H1 (cell line): ENCODE measurements around the gene TWF2. TPM values are rescaled to one million over a fixed set of nuclear protein-coding genes. Genes with fewer than 3 reads are reported as not detected.
A peak's percentile ranks its signal among the peaks of the same experiment; 100 is the strongest.

ENCODE experiments used
- CTCF ChIA-PET: fragments of 300-600 bp; sonication (Branson Sonifier 250); formaldehyde crosslinking; loops from one replicate; lab custom pipeline; 2021; ENCODE audit not compliant: partially characterized antibody; lab: Charles Lee
- POLR2A ChIA-PET: fragments of 300-600 bp; sonication (Branson Sonifier 250); formaldehyde crosslinking; loops from one replicate; lab custom pipeline; 2021; ENCODE audit warnings: inconsistent platforms; ENCODE audit not compliant: partially characterized antibody; lab: Charles Lee
- DNase-seq, 2 experiments: peaks; one replicate each; pipeline versions ENCODE4 v3.0.0 to v3.0.0-alpha.2; 2010 to 2022; ENCODE audit warnings: low spot score in 2 of 2, low read depth in 1 of 2, mixed read lengths in 1 of 2
- FAIRE-seq: peaks from 2 replicates; lab custom pipeline; 2011; peaks lifted over from hg19 to GRCh38; lab: Jason Lieb, UNC
- H2AFZ ChIP-seq: 2 replicates; pipeline ENCODE4 v1.8.1; 2012; ENCODE audit warnings: low read length, inconsistent platforms
- H2AK5ac ChIP-seq: 2 replicates; pipeline ENCODE4 v1.6.1; 2013; ENCODE audit warnings: low read depth, low read length
- H2BK120ac ChIP-seq: replicated peaks from 2 replicates; pipeline ENCODE3; 2013; ENCODE audit warnings: low read depth, low read length, inconsistent platforms
- H2BK12ac ChIP-seq: 2 replicates; pipeline ENCODE4 v1.6.1; 2013; ENCODE audit warnings: low read depth, low read length
- H2BK15ac ChIP-seq: 2 replicates; pipeline ENCODE4 v1.6.1; 2013; ENCODE audit warnings: low read length
- H2BK20ac ChIP-seq: 2 replicates; pipeline ENCODE4 v1.6.1; 2013; ENCODE audit warnings: low read length
- H2BK5ac ChIP-seq: 2 replicates; pipeline ENCODE4 v1.6.1; 2013; ENCODE audit warnings: low read depth, low read length
- H3K14ac ChIP-seq: 2 replicates; pipeline ENCODE4 v1.6.1; 2013; ENCODE audit warnings: inconsistent platforms; ENCODE audit not compliant: insufficient read length
- H3K18ac ChIP-seq: 2 replicates; pipeline ENCODE4 v1.6.1; 2013; ENCODE audit warnings: low read length; ENCODE audit errors: extremely low read depth
- H3K23ac ChIP-seq: 2 replicates; pipeline ENCODE4 v1.6.1; 2013; ENCODE audit warnings: inconsistent platforms; ENCODE audit not compliant: insufficient read length
- H3K23me2 ChIP-seq: 2 replicates; pipeline ENCODE4 v1.6.1; 2013; ENCODE audit warnings: low read depth, low read length
- H3K27ac ChIP-seq: 2 replicates; pipeline ENCODE4 v1.6.1; 2011; ENCODE audit warnings: low read depth, low read length, inconsistent platforms
- H3K27me3 ChIP-seq, 4 experiments: replicated peaks in 1 of 4; 1 replicate in 1 of 4; 2 replicates in 3 of 4; pipeline versions ENCODE4 v1.6.1 to v1.8.1; 2011 to 2013; ENCODE audit warnings: low read length in 3 of 4, mild to moderate bottlenecking in 3 of 4, inconsistent platforms in 2 of 4, mixed read lengths in 2 of 4, moderate library complexity in 1 of 4; ENCODE audit not compliant: control insufficient read depth in 3 of 4, insufficient read depth in 3 of 4; ENCODE audit errors: extremely low read depth in 1 of 4
- H3K36me3 ChIP-seq, 4 experiments: 2 replicates each; pipeline versions ENCODE4 v1.6.1 to v1.8.1; 2011 to 2013; ENCODE audit warnings: mild to moderate bottlenecking in 4 of 4, low read length in 3 of 4, moderate library complexity in 2 of 4, control low read depth in 1 of 4, inconsistent platforms in 1 of 4; ENCODE audit not compliant: insufficient read depth in 4 of 4, control insufficient read depth in 2 of 4
- H3K4ac ChIP-seq: replicated peaks from 2 replicates; pipeline ENCODE3; 2013; ENCODE audit warnings: low read length, low read depth, mixed read lengths, inconsistent platforms; ENCODE audit not compliant: insufficient read length
- H3K4me1 ChIP-seq, 4 experiments: replicated peaks in 1 of 4; 1 replicate in 1 of 4; 2 replicates in 3 of 4; pipeline versions ENCODE4 v1.6.1 to v1.8.1; 2011 to 2013; ENCODE audit warnings: low read length in 3 of 4, inconsistent platforms in 2 of 4, mixed read lengths in 1 of 4; ENCODE audit not compliant: insufficient read depth in 4 of 4, control insufficient read depth in 3 of 4
- H3K4me2 ChIP-seq, 2 experiments: 2 replicates each; pipeline versions ENCODE4 v1.6.1 to v1.8.1; 2011 to 2013; ENCODE audit warnings: low read depth in 2 of 2, low read length in 2 of 2, control low read depth in 1 of 2, inconsistent platforms in 1 of 2, mild to moderate bottlenecking in 1 of 2; ENCODE audit not compliant: insufficient read depth in 1 of 2
- H3K4me3 ChIP-seq, 4 experiments: fragments of 200-600, 300-600 bp in 1 of 4; sonication (generic), shearing (Covaris generic), sonication (Bioruptor Twin) in 1 of 4; 2 replicates each; pipeline versions ENCODE4 v1.5.1 to v1.8.1; 2011 to 2016; ENCODE audit warnings: low read length in 4 of 4, low read depth in 3 of 4, control low read depth in 2 of 4, inconsistent platforms in 2 of 4, mild to moderate bottlenecking in 2 of 4, mixed read lengths in 1 of 4, moderate library complexity in 1 of 4; ENCODE audit not compliant: insufficient read depth in 2 of 4; ENCODE audit errors: extremely low read depth in 1 of 4
- H3K56ac ChIP-seq: replicated peaks from 2 replicates; pipeline ENCODE3; 2013; ENCODE audit warnings: low read depth, mild to moderate bottlenecking, mixed read lengths, low read length, inconsistent platforms; ENCODE audit not compliant: insufficient read length
- H3K79me1 ChIP-seq: 2 replicates; pipeline ENCODE4 v1.6.1; 2013; ENCODE audit warnings: low read depth, low read length, control low read depth
- H3K79me2 ChIP-seq, 2 experiments: 2 replicates each; pipeline versions ENCODE4 v1.6.1 to v1.8.1; 2012 to 2013; ENCODE audit warnings: low read length in 2 of 2, mild to moderate bottlenecking in 2 of 2, inconsistent platforms in 1 of 2; ENCODE audit not compliant: insufficient read depth in 2 of 2, control insufficient read depth in 1 of 2
- H3K9ac ChIP-seq, 4 experiments: replicated peaks in 1 of 4; 1 replicate in 1 of 4; 2 replicates in 3 of 4; pipeline versions ENCODE4 v1.6.1 to v1.8.1; 2011 to 2013; ENCODE audit warnings: low read depth in 3 of 4, low read length in 3 of 4, control low read depth in 2 of 4, mild to moderate bottlenecking in 2 of 4, moderate library complexity in 2 of 4, inconsistent platforms in 1 of 4; ENCODE audit errors: extremely low read depth in 1 of 4
- H3K9me3 ChIP-seq, 2 experiments: 2 replicates each; pipeline versions ENCODE4 v1.6.1 to v1.8.1; 2012 to 2013; ENCODE audit warnings: mild to moderate bottlenecking in 2 of 2, moderate library complexity in 2 of 2, control low read depth in 1 of 2, inconsistent platforms in 1 of 2, low read depth in 1 of 2, low read length in 1 of 2, mixed read lengths in 1 of 2; ENCODE audit not compliant: insufficient read depth in 2 of 2
- H4K20me1 ChIP-seq, 2 experiments: replicated peaks in 1 of 2; 2 replicates each; pipeline versions ENCODE3 to v1.8.1; 2011 to 2013; ENCODE audit warnings: inconsistent platforms in 2 of 2, low read length in 2 of 2, mild to moderate bottlenecking in 1 of 2; ENCODE audit not compliant: insufficient read depth in 2 of 2, control insufficient read depth in 1 of 2
- H4K5ac ChIP-seq: 2 replicates; pipeline ENCODE4 v1.6.1; 2013; ENCODE audit warnings: low read length, low read depth, mixed read lengths, inconsistent platforms; ENCODE audit not compliant: insufficient read length
- H4K8ac ChIP-seq: 2 replicates; pipeline ENCODE4 v1.8.0; 2013; ENCODE audit warnings: mild to moderate bottlenecking, moderate library complexity, low read length, inconsistent platforms; ENCODE audit not compliant: insufficient read depth; ENCODE audit errors: extremely low read depth
- H4K91ac ChIP-seq: replicated peaks from 2 replicates; pipeline ENCODE3; 2013; ENCODE audit warnings: low read length, mixed read lengths, inconsistent platforms; ENCODE audit not compliant: insufficient read length
- CTCF ChIP-seq, 3 experiments: IDR thresholded peaks; 1 replicate in 2 of 3; 2 replicates in 1 of 3; pipeline versions ENCODE4 v1.5.1 to v1.6.1; 2011; ENCODE audit warnings: low read length in 3 of 3, mild to moderate bottlenecking in 3 of 3, inconsistent platforms in 2 of 3, low read depth in 1 of 3, moderate library complexity in 1 of 3; ENCODE audit not compliant: insufficient read depth in 1 of 3; ENCODE audit errors: control extremely low read depth in 1 of 3
- PHF8 ChIP-seq: fragments of 200-600 bp; sonication (generic); conservative IDR thresholded peaks from 2 replicates; pipeline ENCODE4 v1.7.1; 2012; ENCODE audit warnings: low read depth, mild to moderate bottlenecking, inconsistent platforms, low read length, moderate library complexity
- WGBS, 2 experiments: shearing (Covaris generic) in 1 of 2; methylation state at CpG; one replicate each; pipeline versions ENCODE4 v1.1.6 to v1.1.7; 2013 to 2015; ENCODE audit warnings: low lambda C conversion rate in 2 of 2, mixed read lengths in 2 of 2, inconsistent platforms in 1 of 2, low coverage in 1 of 2, missing lambda C conversion rate in 1 of 2; ENCODE audit not compliant: insufficient replicate concordance in 2 of 2, insufficient coverage in 1 of 2, insufficient read length in 1 of 2; ENCODE audit errors: extremely low coverage in 1 of 2, missing lambda C conversion rate in 1 of 2; 5-methylcytosine and 5-hydroxymethylcytosine counted together
- polyA plus RNA-seq, 7 experiments: library from polyadenylated mRNA; depleted of rRNA in 3 of 7; stranded (reverse) in 5 of 7; unstranded in 2 of 7; fragments of >200 nt in 5 of 7; fragments of 200-250 nt in 2 of 7; gene quantifications; 1 replicate in 5 of 7; 2 replicates in 1 of 7; 4 replicates in 1 of 7; pipeline versions ENCODE4 v1.2.1 to v1.2.3, GENCODE V29; 2011 to 2013; ENCODE audit warnings: missing spikeins in 2 of 7, mixed read lengths in 2 of 7
- total RNA-seq: library from RNA; stranded (reverse); fragmentation: NEBNext Ultra II Directional; extraction: Animal tissue kit (Norgen Biotek cat#: 25700); gene quantifications from 2 replicates; pipeline ENCODE4 v1.2.1, GENCODE V29; 2021

Gene TWF2
- total and polyA plus RNA-seq, 2 of the 8 experiments (the other 6 are each of a cell fraction or from before 2014, with no cell fraction given): 65.2 to 90.4 TPM

- H3K9ac ChIP-seq: no peak overlapping the region
- H3K27me3 ChIP-seq: no peaks in the 10 kb centered on the region
- H2AK5ac ChIP-seq: no peak overlapping the region
- H3K18ac ChIP-seq: no peak overlapping the region
- no peaks in the 10 kb centered on the region for H3K23me2 ChIP-seq
- FAIRE-seq (no peak), DNase-seq (no peak)
- H4K8ac ChIP-seq: no peak overlapping the region
- H3K27ac ChIP-seq: no peak overlapping the region
- peaks cover 6 to 10% of the 10 kb centered on the region in 2 experiments for H4K20me1 ChIP-seq
- H2BK5ac ChIP-seq: no peak overlapping the region
- no peaks in the 10 kb centered on the region for H3K79me2 ChIP-seq
- H4K5ac ChIP-seq: no peak overlapping the region
- H2BK20ac ChIP-seq: no peak overlapping the region
- no peak overlapping the region for H3K14ac ChIP-seq
- H2BK12ac ChIP-seq: no peak overlapping the region
- no peak overlapping the region for H3K56ac ChIP-seq
- no peak overlapping the region for H3K4me3 ChIP-seq
- H2BK15ac ChIP-seq: no peak overlapping the region
- H3K36me3 ChIP-seq: peaks cover 5 to 17% (median 11%) of the 10 kb centered on the region in 4 experiments; a peak in 5 of 8 replicates
- H3K4me1 ChIP-seq: peaks cover 0 to 4% (median 2%) of the 10 kb centered on the region in 4 experiments; a peak in 5 of 7 replicates
- H3K4ac ChIP-seq: no peak overlapping the region
- WGBS, 2 experiments: 87% methylated on average over 4 of the region's 4 CpGs; no CpG with 5 or more reads in 1 of the 2 experiments
- H3K4me2 ChIP-seq: no peak overlapping the region
- no peak overlapping the region for H2AFZ ChIP-seq
- POLR2A ChIA-PET: interaction anchor here (0.5 to 1.6 kb wide), 4 partner anchors 11 to 232 kb away, joined by 3 to 4 read pairs (median 4); no protein-coding TSS in a partner anchor
- no peaks in the 10 kb centered on the region; the same call in 1 of the 2 replicates for H3K79me1 ChIP-seq
- no peak overlapping the region for H4K91ac ChIP-seq
- CTCF ChIA-PET: interaction anchor here (0.6 to 20.4 kb wide), 9 partner anchors 8 to 201 kb away, joined by 3 to 336 read pairs (median 3); partner anchors contain the start of gene TWF2
- H3K23ac ChIP-seq: no peak overlapping the region
- no peak overlapping the region for H2BK120ac ChIP-seq
- no peaks in the 10 kb centered on the region for H3K9me3 ChIP-seq
- TF ChIP-seq PHF8: no peak
- TF ChIP-seq CTCF (IDR thresholded peaks at IDR 0.05; ENCODE audit: control extremely low read depth in 1 of 3, insufficient read depth in 1 of 3, low read depth in 1 of 3, low read length in 3 of 3): peak in 1 of 3 experiments; percentile 24; a peak in 1 of 4 replicates
Observed at GRCh38 chr3:52227117-52227516, 11.8 kb downstream of the TWF2 start.
